OCI-LY3 (cell line): Measurements from ENCODE around the gene NANOS3.

Experiments used
- H2AFZ ChIP-seq: fragments of 200-600, 300-600 bp; shearing (Covaris generic); 2 replicates; pipeline ENCODE4 v1.6.0; 2014; ENCODE audit warnings: antibody characterized with exemption, low read depth, low read length
- H3K27ac ChIP-seq: fragments of 200-600, 300-600 bp; sonication (generic); 2 replicates; pipeline ENCODE4 v1.5.1; 2014; ENCODE audit warnings: mild to moderate bottlenecking, low read length, moderate library complexity, mixed read lengths
- H3K27me3 ChIP-seq: fragments of 200-600, 300-600 bp; sonication (generic); 2 replicates; pipeline ENCODE4 v1.6.1; 2014; ENCODE audit warnings: low read depth, low read length, mixed read lengths
- H3K36me3 ChIP-seq: fragments of 200-600, 300-600 bp; sonication (generic); replicated peaks from 2 replicates; pipeline ENCODE3; 2014; ENCODE audit warnings: low read depth, low read length, mixed read lengths
- H3K4me1 ChIP-seq: fragments of 300-600, 200-600 bp; sonication (generic); 2 replicates; pipeline ENCODE4 v1.6.1; 2014; ENCODE audit warnings: low read length, mixed read lengths
- H3K4me2 ChIP-seq: fragments of 200-600, 300-600 bp; sonication (generic); 2 replicates; pipeline ENCODE4 v1.6.1; 2014; ENCODE audit warnings: low read length, mixed read lengths
- H3K4me3 ChIP-seq: fragments of 300-600, 200-600 bp; sonication (generic); 2 replicates; pipeline ENCODE4 v1.5.1; 2014; ENCODE audit warnings: antibody characterized with exemption, mild to moderate bottlenecking, low read length, moderate library complexity
- H3K79me2 ChIP-seq: fragments of 300-600, 200-600 bp; shearing (Covaris generic); 2 replicates; pipeline ENCODE4 v1.6.1; 2014; ENCODE audit warnings: mild to moderate bottlenecking, low read length, mixed read lengths
- H3K9ac ChIP-seq: fragments of 300-600, 200-600 bp; shearing (Covaris generic); 2 replicates; pipeline ENCODE4 v1.6.0; 2014; ENCODE audit warnings: mild to moderate bottlenecking, low read length, moderate library complexity
- H3K9me3 ChIP-seq: fragments of 200-600, 300-600 bp; shearing (Covaris generic); 2 replicates; pipeline ENCODE4 v1.6.1; 2014; ENCODE audit warnings: low read length, mixed read lengths; ENCODE audit not compliant: insufficient read depth
- H4K20me1 ChIP-seq: fragments of 200-600, 300-600 bp; sonication (generic); 2 replicates; pipeline ENCODE4 v1.6.1; 2016; ENCODE audit warnings: low read length, mixed read lengths; ENCODE audit not compliant: insufficient read depth
- EZH2phosphoT487 ChIP-seq: fragments of 200-600 bp; shearing (Covaris generic); IDR thresholded peaks from 2 replicates; pipeline ENCODE4 v1.6.1; 2018; ENCODE audit warnings: antibody characterized with exemption, mixed run types, low read depth
- TF ChIP-seq, protein P1 (sequence below): fragments of 200-600, 300-600 bp; sonication (generic); IDR thresholded peaks from 2 replicates; pipeline ENCODE4 v1.5.1; 2014; ENCODE audit warnings: antibody characterized with exemption, low read length, low read depth

Gene NANOS3

GRCh38 chr19:13856497-13856896, 20.4 kb upstream of the NANOS3 start:
- Histone ChIP-seq H2AFZ (no peak overlapping the region), H3K27me3 (no peaks in the 10 kb centered on the region), H3K4me2 (no peak overlapping the region), H3K9ac (no peak overlapping the region), H3K9me3 (no peaks in the 10 kb centered on the region), H3K4me1 (peaks cover 7% of the 10 kb centered on the region), H3K4me3 (no peak overlapping the region), H3K27ac (no peak overlapping the region), H4K20me1 (no peaks in the 10 kb centered on the region), H3K79me2 (no peaks in the 10 kb centered on the region), H3K36me3 (no peaks in the 10 kb centered on the region)
- TF ChIP-seq, protein P1, sequence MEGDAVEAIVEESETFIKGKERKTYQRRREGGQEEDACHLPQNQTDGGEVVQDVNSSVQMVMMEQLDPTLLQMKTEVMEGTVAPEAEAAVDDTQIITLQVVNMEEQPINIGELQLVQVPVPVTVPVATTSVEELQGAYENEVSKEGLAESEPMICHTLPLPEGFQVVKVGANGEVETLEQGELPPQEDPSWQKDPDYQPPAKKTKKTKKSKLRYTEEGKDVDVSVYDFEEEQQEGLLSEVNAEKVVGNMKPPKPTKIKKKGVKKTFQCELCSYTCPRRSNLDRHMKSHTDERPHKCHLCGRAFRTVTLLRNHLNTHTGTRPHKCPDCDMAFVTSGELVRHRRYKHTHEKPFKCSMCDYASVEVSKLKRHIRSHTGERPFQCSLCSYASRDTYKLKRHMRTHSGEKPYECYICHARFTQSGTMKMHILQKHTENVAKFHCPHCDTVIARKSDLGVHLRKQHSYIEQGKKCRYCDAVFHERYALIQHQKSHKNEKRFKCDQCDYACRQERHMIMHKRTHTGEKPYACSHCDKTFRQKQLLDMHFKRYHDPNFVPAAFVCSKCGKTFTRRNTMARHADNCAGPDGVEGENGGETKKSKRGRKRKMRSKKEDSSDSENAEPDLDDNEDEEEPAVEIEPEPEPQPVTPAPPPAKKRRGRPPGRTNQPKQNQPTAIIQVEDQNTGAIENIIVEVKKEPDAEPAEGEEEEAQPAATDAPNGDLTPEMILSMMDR, result no peak
- no peak for TF ChIP-seq EZH2phosphoT487

DNA sequence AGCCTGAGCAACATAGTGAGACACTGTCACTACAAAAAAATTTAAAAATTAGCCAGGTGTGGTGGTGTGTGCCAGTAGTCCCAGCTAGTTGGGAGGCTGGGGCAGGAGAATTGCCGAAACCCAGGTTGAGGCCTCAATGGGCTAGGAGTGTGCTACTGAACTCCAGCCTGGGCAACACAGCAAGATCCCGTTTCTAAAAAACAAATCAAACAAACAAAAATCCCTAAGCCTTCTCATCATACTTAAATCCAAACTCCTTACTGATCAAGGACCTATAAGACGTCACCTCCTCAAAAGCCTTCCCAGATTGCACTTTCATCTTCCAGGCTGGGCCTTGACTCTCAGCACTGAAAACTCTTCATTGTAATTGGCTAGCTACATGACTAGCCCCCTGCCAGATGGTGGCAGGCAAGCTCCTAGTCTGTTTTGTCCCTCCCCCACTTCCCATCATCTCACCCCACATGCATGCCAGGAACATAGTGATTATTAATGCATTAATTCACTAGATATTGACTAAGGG, 17.5 kb upstream of the NANOS3 start:
- H3K27ac ChIP-seq, result no peak overlapping the region
- H3K9me3 ChIP-seq, result no peaks in the 10 kb centered on the region
- H4K20me1 ChIP-seq, result no peaks in the 10 kb centered on the region
- H3K27me3 ChIP-seq, result peaks cover 10% of the 10 kb centered on the region
- H3K9ac ChIP-seq, result no peak overlapping the region
- no peak overlapping the region for H2AFZ ChIP-seq
- no peak for TF ChIP-seq EZH2phosphoT487
- TF ChIP-seq, protein P1, result peak; percentile 28
- H3K4me2 ChIP-seq, result no peak overlapping the region
- H3K36me3 ChIP-seq, result no peaks in the 10 kb centered on the region
- H3K79me2 ChIP-seq, result no peaks in the 10 kb centered on the region
- H3K4me1 ChIP-seq, result peaks cover 10% of the 10 kb centered on the region
- no peak overlapping the region for H3K4me3 ChIP-seq

DNA sequence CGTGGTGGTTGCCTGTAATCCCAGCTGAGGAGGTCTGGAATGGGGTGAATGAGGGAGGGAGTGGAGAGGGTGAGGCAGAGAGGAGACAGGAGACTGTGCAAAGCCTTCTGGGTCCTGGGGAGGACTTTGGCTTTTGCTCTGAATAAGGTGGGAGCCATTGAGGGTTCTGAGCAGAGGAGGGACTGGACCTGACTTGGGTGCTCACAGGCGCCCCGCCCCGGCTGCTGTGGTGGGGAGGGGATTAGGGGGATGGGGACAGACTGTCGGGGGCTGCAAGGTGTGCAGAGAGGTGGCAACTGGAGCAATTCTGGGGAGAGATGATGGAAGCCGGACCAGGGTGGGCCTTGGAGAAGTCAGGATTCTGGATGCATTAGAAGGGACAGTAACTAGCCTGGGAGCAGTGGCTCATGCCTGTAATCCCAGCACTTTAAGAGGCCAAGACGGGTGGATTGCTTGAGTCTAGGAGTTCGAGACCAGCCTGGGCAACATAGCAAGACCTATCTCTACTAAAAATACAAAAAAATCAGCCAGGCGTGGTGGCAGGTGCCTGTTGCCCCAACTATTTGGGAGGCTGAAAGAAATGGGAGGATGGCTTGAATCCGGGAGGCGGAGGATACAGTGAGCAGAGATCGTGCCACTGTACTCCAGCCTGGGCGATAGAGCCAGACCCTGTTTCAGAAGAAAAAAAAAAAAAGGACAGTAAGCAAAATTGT, 16.1 kb upstream of the NANOS3 start:
- peak overlapping the region; percentile 81 for H3K4me3 ChIP-seq
- H3K27ac ChIP-seq, result 0 out of 2 replicates have a peak overlapping the region, but pooled peaks have one; percentile 34
- peak overlapping the region; percentile 90 for H3K4me2 ChIP-seq

GRCh38 chr19:13861392-13861713, 15.6 kb upstream of the NANOS3 start:
- no peaks in the 10 kb centered on the region for H4K20me1 ChIP-seq

More for the DNA sequence above, 16.1 kb upstream of the NANOS3 start:
- Histone ChIP-seq H3K79me2 (no peaks in the 10 kb centered on the region), H3K36me3 (no peaks in the 10 kb centered on the region), H3K9me3 (no peaks in the 10 kb centered on the region), H3K4me1 (peaks cover 10% of the 10 kb centered on the region), H4K20me1 (no peaks in the 10 kb centered on the region), H3K27me3 (peaks cover 16% of the 10 kb centered on the region), H2AFZ (peak overlapping the region; percentile 65; the same call in 1 of the 2 replicates), H3K9ac (peak overlapping the region; percentile 80)
- TF ChIP-seq, protein P1, result no peak
- TF ChIP-seq EZH2phosphoT487, result no peak

More at GRCh38 chr19:13861392-13861713, 15.6 kb upstream of the NANOS3 start:
- peak overlapping the region; percentile 65 for H2AFZ ChIP-seq
- no peaks in the 10 kb centered on the region for H3K9me3 ChIP-seq
- no peaks in the 10 kb centered on the region for H3K79me2 ChIP-seq
- TF ChIP-seq, protein P1, result no peak
- TF ChIP-seq EZH2phosphoT487, result no peak
- H3K9ac ChIP-seq, result peak overlapping the region; percentile 80
- peak overlapping the region; percentile 81 for H3K4me3 ChIP-seq
- peaks cover 21% of the 10 kb centered on the region for H3K27me3 ChIP-seq
- peak overlapping the region; percentile 34 for H3K27ac ChIP-seq
- peaks cover 10% of the 10 kb centered on the region for H3K4me1 ChIP-seq
- peak overlapping the region; percentile 90 for H3K4me2 ChIP-seq
- H3K36me3 ChIP-seq, result no peaks in the 10 kb centered on the region
